ENCODE results near the gene STARD5. TPM values are rescaled to one million over a fixed set of nuclear protein-coding genes. Genes with fewer than 3 reads are reported as not detected.

Gene STARD5, protein sequence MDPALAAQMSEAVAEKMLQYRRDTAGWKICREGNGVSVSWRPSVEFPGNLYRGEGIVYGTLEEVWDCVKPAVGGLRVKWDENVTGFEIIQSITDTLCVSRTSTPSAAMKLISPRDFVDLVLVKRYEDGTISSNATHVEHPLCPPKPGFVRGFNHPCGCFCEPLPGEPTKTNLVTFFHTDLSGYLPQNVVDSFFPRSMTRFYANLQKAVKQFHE
- total RNA-seq (2022; extraction: Qiagen RNA extraction; ENCODE audit: low read depth) = 1.2 to 2.6 TPM (median 2.1 TPM) in 5 replicates

DNA sequence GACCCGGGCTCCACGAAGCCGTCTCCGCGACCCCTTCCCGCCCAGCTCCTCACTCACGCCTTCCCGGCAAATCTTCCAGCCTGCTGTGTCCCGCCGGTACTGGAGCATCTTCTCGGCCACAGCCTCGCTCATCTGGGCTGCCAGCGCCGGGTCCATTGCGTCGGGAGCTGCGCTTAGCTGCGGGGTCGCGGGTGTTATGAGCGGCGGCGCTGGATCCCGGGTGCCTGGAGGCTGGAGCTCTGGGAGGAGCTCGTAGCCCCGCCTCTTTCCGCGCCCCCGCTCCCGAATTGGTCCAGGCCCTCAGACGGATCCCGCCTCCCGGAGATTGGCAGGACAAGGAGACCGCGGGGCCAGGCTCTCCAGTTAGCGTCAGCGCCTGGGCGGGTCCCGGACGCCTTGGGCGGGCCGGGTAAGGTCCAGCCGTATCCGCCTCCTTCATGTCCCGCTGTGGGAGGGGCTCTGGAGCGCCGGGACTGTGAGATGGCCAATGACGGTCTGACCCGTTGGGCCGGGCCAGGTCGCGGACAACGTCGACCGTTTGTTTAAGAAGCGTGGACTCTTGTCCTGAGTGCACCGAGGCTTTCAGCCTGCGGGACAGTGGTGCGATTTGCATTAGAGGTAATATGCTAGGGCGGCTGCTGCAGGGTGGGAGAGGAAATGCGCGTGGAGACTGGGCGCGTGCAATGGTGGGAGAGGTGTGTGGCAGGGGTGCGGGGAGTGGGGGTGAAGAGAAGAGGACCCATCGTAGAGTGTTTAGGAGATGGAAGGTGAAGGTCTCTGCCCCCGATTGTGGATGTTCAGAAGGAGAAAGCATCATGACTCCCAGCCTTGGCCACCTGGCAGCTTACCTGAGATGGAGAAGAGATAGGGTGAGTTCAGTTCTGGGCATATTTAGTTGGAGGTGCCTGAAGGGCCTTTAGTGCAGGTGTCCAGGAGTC, at the start of gene STARD5:
STARD5 (minus strand) TSS at position 198 of the 938 bp plus-strand sequence; CDS start at position 156, 42 bp downstream.

Other genes starting within 250 kb of the STARD5 start
- gene CFAP161, start 189.9 kb downstream of the STARD5 start, total RNA-seq (2022; extraction: Qiagen RNA extraction; ENCODE audit: low read depth) = not detected in 5 replicates
- 0.21 TPM in 1 of 5 replicates, not detected in the others for gene IL16, start 127.3 kb downstream of the STARD5 start, total RNA-seq (2022; extraction: Qiagen RNA extraction; ENCODE audit: low read depth)
- gene TMC3, start 50.1 kb upstream of the STARD5 start, total RNA-seq (2022; extraction: Qiagen RNA extraction; ENCODE audit: low read depth) = not detected in 5 replicates

Measured in A549 treated with GW870086 at 1 μM for 4 hours (cell line).